Stimulated activated CD8-positive, alpha-beta memory T cell treated with anti-CD3 and anti-CD28 coated beads, Interleukin-12 subunit alpha, Interleukin-12 subunit beta, amount 100 ng/mL, for 4 hours (primary cell): ENCODE results near the gene DPEP2NB.
"Not testable (repeated sequence)": the region's sequence is repeated elsewhere in the genome, so short reads cannot be mapped to it uniquely, and the experiment has no call there.

Experiments used
- DNase-seq: peaks from one replicate; pipeline ENCODE4 v3.0.0-alpha.2; 2020; ENCODE audit warnings: low read depth

Gene DPEP2NB, protein sequence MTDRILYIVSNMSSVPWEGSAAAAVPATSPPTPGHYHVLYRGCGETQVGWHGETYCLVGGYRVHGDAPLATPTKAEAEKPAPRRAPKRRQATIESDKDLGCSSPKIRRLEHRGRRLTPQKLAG

GRCh38 chr16:68015681-68016080 lies at the start of gene DPEP2NB:
Gene DPEP2NB (minus strand): TSS chr16:68015911. CDS start chr16:68015770, 141 bp downstream.
- no peak for DNase-seq

DNA sequence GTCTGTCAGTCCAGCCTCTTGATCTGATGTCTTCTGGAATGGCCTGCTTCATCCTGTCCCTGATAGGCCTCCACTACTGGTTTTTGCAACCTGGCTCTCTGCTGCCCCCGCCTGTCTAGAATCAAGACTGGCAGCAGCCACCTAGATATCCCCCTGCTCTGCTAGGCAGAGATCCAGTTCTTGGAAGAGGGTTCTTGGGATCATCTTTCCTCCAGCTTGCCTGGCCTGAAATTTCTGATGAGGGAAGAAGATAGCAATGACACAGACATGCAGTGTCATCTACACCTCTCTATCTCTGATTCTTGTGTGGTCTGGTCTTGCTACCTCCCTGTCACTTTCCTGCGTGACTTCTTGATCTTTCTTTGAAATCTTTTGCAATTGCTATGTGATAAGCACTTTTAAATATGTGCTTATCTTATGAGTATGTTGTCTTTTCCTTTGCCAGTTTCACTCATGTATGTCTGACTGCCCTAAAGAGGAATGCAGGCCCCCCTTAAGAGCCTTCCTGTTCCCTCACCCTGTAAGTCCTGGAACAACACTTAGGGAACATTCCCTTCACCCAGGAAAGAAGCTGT lies 49.2 kb upstream of the DPEP2NB start:
- peak; percentile 40 for DNase-seq

GRCh38 chr16:68062910-68063393 lies 47.2 kb upstream of the DPEP2NB start:
- DNase-seq, result no peak

DNA sequence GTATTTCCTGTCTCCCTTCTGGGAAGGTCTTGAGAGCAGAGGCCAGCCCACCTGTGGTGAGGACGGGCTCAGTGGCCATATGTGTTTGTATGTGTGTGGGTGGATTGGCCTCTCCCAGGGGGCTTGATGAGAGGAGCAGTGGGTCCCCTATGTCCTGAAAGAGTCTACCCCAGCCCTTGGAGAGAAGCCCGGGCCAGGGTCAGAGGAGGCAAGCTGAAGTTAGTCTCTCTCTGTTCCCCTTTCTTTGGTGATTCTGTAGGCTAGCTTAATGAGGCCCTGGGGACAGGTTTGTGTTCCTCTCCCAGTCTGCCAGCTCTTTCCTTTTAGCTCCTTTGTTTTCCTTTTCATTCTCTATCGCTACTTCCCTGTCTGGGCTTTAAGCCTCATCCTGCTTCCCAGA lies 45.7 kb upstream of the DPEP2NB start:
- DNase-seq, result no peak

DNA sequence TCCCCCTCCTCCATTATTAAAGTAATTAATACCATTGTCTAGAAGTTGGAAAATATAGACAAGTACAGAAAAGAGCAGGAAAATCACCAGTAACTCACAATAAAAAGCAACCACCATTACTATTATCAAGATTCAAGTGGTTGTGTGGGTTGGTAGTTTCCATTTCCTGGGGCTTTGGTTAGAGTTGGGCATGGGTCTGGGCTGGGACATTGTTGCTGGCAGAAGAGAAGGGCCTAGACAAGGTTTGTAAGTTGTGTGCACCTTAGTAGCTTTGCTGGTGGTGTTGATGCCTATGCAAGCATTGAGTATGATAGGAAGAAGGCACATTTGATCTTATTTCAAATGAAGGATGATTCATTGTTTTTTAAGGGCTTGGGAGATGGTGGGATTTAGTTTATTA lies 44.1 kb upstream of the DPEP2NB start:
- no peak for DNase-seq

- DNase-seq, result no peak
These were observed 39.7 kb upstream of the DPEP2NB start for GRCh38 chr16:68055395-68055794.

GRCh38 chr16:68049449-68049848 lies 33.7 kb upstream of the DPEP2NB start:
- no peak for DNase-seq

GRCh38 chr16:68047987-68048386 lies 32.3 kb upstream of the DPEP2NB start:
- DNase-seq, result no peak

- DNase-seq, result no peak
These were observed 30.4 kb upstream of the DPEP2NB start for GRCh38 chr16:68046106-68046505.

GRCh38 chr16:68041783-68042182 lies 26.1 kb upstream of the DPEP2NB start:
- no peak for DNase-seq

GRCh38 chr16:68040506-68041288 lies 25.0 kb upstream of the DPEP2NB start:
- DNase-seq, result peak; percentile 74

DNA sequence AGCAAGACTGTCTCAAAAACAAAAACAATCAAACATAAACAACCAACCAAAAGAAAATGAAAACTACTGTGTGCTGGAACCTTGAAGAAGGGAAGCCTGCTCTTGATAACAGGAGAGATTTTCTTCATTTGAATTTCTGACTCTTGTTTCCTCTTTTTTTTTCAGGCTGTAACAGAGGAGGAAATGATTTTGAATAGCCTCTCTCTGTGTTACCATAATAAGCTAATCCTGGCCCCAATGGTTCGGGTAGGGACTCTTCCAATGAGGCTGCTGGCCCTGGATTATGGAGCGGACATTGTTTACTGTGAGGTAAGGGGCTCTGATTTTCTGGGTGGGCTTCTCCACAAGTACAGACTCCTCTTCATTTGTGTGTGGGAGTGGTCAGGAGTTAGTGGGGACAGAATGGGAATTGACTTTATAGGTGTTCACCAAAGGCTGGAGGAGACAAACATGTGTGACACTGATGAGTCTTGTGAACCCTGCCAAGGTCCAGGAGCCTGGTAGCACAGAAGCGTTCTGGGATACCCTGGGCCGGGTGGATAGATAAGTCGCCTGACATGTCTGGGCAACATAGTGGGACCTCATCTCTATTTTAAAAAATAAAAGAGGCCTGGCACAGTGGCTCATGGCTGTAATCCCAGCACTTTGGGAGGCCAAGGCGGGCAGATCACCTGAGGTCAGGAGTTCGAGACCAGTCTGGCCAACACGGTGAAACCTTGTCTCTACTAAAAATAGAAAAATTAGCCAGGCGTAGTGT lies 22.3 kb upstream of the DPEP2NB start:
- no peak for DNase-seq

DNA sequence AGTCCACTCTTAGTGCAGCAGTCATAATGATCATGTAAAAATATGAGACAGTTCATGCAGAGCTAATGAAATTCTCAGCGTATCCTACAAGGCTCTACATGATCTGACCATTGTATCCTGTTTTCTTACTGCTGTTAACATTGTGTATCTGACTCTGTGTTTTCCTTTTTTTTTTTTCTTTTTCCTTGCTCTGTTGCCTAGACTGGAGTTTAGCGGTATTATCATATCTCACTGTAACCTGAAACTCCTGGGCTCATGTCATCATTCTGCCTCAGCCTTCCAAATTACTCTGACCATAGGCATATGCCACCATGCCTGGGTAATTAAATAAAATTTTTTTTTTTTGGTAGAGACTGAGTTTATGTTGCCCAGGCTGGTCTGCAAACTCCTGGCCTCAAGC lies 19.5 kb upstream of the DPEP2NB start:
- no peak for DNase-seq

DNA sequence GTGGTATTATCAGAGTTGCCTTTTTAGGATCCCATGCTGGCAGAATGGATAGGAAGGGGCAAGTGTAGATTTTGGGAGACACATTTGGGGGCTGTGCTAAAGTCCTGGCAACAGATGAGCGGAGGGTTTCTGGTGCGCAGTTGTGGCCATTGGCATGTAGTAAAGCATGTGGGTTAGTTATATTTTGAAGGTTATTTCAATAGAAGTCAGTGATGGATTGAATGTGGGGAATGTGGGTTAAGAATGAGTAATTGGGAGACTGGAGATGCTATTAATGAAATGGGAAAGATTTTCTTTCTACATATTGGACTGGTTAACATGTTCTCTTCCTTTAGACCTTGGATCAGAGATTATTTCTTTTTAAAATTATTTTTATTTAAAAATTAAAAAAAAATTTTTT lies 17.4 kb upstream of the DPEP2NB start:
- DNase-seq, result no peak

DNA sequence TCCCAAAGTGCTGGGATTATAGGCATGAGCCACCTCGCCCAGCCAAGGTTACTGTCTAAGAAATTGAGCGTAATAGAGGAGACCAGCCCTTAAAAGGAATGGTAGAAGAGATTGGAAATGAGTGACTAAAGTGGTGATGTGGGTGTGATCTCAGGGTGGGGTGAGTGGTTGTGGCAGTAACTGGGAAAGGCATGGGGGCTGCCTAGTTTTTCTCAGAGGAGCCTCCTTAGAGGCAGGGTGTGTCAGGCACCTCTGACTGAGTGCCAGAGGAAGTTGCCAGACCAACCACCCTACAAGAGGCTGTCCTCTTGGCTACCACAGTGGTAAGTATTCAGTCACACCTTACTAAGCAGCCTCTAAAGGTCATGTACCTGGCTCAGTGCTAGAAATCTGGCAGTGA lies 16.2 kb upstream of the DPEP2NB start:
- DNase-seq, result no peak

DNA sequence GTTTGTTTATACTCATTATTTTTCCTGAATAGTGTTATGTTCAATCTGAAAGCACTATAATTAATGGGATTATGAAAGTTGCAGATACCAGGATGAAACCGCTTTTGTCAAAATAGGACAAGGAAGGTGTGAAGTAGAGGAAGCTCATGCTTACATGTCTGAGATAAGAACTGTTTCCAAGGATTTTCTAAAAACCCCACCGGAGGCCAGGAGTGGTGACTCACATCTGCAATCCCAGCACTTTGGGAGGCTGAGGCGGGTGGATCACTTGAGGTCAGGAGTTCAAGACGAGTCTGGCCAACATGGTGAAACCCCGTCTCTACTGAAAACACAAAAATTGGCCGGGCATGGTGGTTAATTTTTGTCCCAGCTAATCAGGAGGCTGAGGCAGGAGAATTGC lies 14.4 kb upstream of the DPEP2NB start:
- not testable (repeated sequence) for DNase-seq

- no peak for DNase-seq
These were observed 13.3 kb upstream of the DPEP2NB start for GRCh38 chr16:68028996-68029395.

- peak; percentile 90 for DNase-seq
These were observed 7.2 kb upstream of the DPEP2NB start, which contains the start of the genes DDX28 and DUS2 for GRCh38 chr16:68022728-68023537. Gene DDX28 (minus strand): TSS chr16:68023232. CDS start chr16:68023202, 30 bp downstream. Gene DUS2 (plus strand): TSS chr16:68023284. CDS start chr16:68038024, 14,740 bp downstream.

GRCh38 chr16:68022278-68022727 lies 6.6 kb upstream of the DPEP2NB start:
- no peak for DNase-seq

DNA sequence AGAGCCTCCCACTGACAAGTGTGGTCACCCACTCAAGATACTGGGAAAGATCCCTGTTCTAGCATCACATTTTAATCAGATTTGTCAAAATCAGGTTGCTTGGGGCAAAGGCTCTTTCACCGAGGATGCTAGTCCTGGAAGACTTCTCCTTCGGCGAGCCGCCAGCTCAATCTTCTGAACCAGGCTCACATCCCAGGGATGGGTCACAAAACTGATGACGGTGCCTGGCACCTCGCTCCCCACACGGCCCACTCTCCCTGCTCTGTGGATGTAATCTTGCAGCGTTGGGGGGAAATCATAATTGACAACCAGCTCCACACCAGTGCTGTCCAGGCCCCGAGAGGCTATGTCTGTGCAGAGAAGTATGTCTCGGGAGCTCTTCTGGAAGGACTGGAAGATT lies 5.8 kb upstream of the DPEP2NB start:
- DNase-seq, result no peak

- no peak for DNase-seq
These were observed 3.5 kb upstream of the DPEP2NB start for GRCh38 chr16:68019167-68019680.
